ENCODE results near the gene IL12A. TPM values are rescaled to one million over a fixed set of nuclear protein-coding genes. Genes with fewer than 3 reads are reported as not detected.

IL12A gene
- total RNA-seq, 1 experiment from 2014 or later: not detected

GRCh38 chr3:160044121-160044520 is 55.5 kb downstream of the IL12A start:
- DNase-seq (ENCODE audit: low read depth, low spot score) (no peak), ATAC-seq (no peak)
- no peak for TF ChIP-seq SIN3A (IDR thresholded peaks at IDR 0.05; ENCODE audit: borderline replicate concordance, insufficient read depth, low read depth, low read length)
- TF ChIP-seq POLR2AphosphoS5 (IDR thresholded peaks at IDR 0.05; ENCODE audit: low read depth, low read length): no peak
- no peak for TF ChIP-seq REST (IDR thresholded peaks at IDR 0.05; ENCODE audit: insufficient read depth in 1 of 2, low read depth in 2 of 2, low read length in 1 of 2)
- TF ChIP-seq CTCF (IDR thresholded peaks at IDR 0.05): no peak
- TF ChIP-seq TCF7L2 (IDR thresholded peaks at IDR 0.05; ENCODE audit: low read depth, low read length): no peak
- Histone ChIP-seq H3K36me3 (ENCODE audit: control insufficient read depth, insufficient read depth, low read length) (no peaks in the 10 kb centered on the region), H3K27me3 (ENCODE audit: control insufficient read depth, insufficient read depth, low read length) (peaks cover 7% of the 10 kb centered on the region), H3K4me1 (ENCODE audit: control insufficient read depth, insufficient read depth, low read length) (no peaks in the 10 kb centered on the region), H3K9me3 (ENCODE audit: control insufficient read depth, insufficient read depth, low read depth, low read length) (no peaks in the 10 kb centered on the region; the same call in 1 of the 2 replicates), H3K4me3 (ENCODE audit: low read depth in 2 of 2, low read length in 2 of 2) (no peak overlapping the region), H3K27ac (ENCODE audit: low read length) (no peak overlapping the region)
- BruUV-seq (replicated peaks): no TSS peak
- in situ Hi-C loops (cut with HindIII; ENCODE audit: low pct_unique_long_range_greater_than_20kb, low sequenced_read_pairs) (no loop called here), intact Hi-C loops (cut with micrococcal nuclease; ENCODE audit: unreplicated experiment) (no loop called here)
- ChIA-PET POLR2A (interaction anchor here (0.6 kb wide), 1 partner anchor 187 kb away, joined by 3 read pairs; no protein-coding TSS in a partner anchor), CTCF (interaction anchor here (0.6 kb wide), 1 partner anchor 42 kb away, joined by 18 read pairs; no protein-coding TSS in a partner anchor)

Other genes starting within 250 kb of the IL12A start
- 1.2 TPM for gene SCHIP1, start 149.0 kb upstream of the IL12A start, total RNA-seq (2021; ENCODE audit: unreplicated experiment)
- 0.05 TPM for gene C3orf80, start 236.6 kb downstream of the IL12A start, total RNA-seq (2021; ENCODE audit: unreplicated experiment)

All from Panc1 (cell line).